GM19328 (cell line): ENCODE measurements around the gene TRIM15.
A peak's percentile ranks its signal among the peaks of the same experiment; 100 is the strongest.
"Not testable (repeated sequence)": the region's sequence is repeated elsewhere in the genome, so short reads cannot be mapped to it uniquely, and the experiment has no call there.

Experiments
- ATAC-seq: cut with Tn5 transposase; IDR thresholded peaks from one replicate; pipeline ENCODE4 v1.9.1; 2021; ENCODE audit warnings: mild to moderate bottlenecking, moderate library complexity; ENCODE audit not compliant: unreplicated experiment

TRIM15 gene

DNA sequence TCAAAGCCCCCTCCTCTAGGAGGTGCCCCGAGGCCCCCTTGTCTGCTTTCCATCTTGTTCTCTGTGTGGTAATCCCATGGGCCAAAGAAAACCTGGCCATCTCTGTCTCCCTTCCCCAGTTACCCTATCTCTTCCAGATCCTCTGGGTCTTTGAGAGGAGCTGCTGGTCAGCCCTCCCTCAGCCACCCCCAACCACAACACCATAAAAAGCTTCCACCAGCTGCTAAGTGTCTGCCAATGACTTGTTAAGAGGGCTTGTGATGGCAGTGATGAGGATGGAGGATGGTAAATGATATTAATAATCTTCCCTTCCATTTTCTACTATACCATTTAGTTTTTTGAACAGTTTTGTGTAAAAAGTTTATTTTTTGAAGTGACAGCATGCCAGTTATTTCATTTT lies 32.6 kb downstream of the TRIM15 start:
- ATAC-seq = no peak

DNA sequence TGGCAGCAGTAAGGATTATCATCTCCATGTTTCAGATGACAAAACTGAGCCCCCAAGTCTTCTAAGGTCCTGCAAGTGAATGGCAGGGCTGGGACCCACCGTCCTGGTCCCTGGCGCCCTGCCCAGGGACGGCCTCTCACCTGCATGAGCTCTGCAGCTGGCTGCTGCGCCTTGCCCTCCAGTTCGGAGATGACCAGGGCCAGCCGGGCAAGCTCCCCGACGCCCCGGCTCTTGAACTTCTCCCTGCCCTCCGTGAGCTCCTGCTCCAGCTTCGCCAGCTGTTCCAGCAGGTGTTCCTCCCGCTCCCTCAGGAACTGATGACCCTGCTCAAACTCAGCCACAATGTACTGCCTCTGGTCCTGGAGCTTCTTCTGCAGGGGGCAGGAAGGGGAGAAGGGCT lies 33.0 kb downstream of the TRIM15 start:
- ATAC-seq = no peak

DNA sequence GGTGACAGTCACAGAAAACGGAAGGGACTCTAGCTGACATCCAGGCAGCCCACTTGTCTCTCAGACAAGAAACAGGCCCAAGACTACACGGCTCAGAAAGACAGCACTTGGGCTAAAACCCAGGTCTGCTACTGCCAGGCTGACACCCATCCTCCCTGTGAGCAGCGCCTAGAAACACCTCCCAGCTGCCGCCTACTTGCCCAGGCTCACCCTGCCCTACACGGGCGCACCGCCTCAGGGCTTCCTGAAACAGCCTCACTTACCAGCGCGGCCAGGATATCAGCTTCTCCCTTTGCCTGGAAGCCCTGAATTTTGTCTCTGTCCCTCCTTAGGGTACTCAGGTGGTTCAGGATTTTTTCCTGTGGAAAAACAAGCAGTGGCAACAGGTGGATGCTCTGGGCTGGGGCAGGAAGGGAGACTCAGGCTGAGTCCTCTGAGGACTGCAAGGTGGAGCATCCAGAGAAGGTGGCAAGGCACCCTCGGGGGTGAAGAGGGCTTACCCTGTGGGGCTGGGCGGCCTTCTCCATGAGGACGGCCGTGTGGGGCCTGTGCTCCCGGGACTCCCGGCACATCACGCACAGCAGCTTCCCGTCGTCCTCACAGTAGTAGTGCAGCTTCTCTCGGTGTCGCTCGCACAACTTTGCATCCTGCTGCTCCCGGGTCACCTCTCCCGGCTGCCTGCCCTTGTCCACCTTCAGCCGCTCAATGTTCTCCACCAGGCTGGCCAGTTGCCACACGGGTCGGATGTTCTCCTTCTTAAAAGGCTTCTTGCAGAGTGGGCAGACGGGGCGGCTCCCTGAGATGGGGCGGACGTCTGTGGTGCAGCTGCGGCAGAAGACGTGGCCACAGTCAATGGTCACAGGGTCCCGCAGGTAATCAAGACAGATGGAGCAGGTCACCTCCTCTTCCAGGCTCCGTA lies 35.1 kb downstream of the TRIM15 start:
- ATAC-seq = no peak

DNA sequence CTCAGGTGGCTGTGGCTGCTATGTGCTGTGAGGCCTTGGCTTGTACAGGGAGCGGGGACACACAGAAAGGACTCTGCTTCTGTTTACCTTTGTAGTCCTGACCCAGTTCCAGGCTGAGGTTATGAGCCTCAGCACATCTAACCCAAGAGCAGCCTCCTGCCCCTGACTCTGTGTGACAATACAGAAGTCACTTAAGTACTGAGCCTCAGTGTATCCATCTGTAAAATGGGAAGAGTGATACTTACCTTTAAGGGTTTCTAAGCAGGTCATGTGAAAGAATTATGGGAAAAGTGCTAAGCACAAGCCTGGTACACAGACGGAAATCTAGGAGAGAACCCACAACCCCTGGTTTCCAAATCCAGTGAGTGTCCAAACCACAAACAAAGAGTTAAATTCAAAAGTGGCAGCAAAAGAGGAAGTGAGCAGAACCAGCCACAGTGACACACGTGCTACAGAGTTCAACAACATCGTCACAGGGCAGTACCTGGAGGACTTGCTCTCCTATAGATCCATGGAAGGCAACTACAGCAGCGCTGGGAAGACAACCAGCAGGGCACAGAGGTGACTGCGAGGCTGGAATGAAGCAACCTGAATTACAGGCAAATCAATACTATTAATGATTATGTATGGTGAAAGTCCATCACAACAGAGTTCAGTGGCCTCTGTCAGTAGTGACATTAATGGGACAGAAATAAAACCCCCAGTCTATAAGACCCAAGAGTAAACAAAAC lies 37.4 kb downstream of the TRIM15 start:
- peak; percentile 53 for ATAC-seq

DNA sequence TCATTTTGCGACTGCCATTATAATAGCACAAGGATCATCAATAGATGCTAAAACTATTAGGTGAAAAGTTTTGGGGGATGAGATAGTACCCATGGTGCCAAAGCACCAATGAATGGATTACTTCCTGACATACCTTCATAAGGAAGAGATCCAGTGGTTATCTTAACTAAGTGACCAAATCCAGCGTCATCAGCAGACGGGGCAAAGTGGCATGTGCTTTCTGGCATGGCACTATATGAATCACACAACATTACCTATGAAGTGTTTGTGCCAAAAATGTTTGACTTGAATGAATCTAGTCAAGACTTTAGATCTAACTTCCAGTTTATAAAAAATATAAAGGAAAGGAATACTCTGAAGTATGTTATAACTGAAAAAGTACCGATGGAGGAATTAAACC lies 39.0 kb downstream of the TRIM15 start:
- ATAC-seq = no peak

DNA sequence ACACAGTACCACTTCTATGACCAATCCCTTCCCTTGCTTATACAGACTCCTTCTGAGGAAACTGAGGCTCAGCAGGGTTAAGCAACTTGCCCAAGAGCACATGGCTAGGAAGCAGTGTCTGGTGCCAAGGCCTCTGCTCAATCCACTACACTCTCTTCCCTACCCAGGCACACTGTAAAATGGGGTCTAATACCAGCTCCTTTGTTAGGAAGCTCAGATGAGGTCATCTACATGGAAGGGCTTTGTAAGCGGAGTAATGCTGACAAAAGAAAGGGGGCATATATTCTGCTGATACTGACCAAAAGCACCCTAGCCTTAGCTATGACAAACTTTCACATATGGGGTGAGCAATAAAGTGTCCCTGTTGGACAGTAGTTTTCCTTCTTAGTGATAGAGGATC lies 40.8 kb downstream of the TRIM15 start:
- no peak for ATAC-seq

DNA sequence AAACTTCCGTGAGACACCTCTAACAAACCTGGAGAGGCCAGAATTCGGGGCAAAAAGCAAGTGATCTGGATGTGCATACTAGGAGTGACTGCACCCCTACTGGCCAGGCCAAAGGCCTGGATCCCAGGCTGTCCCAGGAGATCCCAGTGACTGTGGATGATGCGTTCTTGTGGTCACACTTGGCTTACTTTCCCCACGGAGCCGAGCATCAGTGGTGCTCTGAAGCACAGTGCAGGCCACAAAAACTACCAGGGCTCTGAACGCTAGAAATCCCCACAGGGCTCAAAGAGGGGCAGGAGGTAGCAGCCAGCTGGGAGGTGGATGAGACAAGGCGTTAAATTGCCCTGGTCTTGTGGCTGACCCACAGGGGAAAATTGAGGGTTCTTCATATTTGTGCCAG lies 42.8 kb downstream of the TRIM15 start:
- no peak for ATAC-seq

DNA sequence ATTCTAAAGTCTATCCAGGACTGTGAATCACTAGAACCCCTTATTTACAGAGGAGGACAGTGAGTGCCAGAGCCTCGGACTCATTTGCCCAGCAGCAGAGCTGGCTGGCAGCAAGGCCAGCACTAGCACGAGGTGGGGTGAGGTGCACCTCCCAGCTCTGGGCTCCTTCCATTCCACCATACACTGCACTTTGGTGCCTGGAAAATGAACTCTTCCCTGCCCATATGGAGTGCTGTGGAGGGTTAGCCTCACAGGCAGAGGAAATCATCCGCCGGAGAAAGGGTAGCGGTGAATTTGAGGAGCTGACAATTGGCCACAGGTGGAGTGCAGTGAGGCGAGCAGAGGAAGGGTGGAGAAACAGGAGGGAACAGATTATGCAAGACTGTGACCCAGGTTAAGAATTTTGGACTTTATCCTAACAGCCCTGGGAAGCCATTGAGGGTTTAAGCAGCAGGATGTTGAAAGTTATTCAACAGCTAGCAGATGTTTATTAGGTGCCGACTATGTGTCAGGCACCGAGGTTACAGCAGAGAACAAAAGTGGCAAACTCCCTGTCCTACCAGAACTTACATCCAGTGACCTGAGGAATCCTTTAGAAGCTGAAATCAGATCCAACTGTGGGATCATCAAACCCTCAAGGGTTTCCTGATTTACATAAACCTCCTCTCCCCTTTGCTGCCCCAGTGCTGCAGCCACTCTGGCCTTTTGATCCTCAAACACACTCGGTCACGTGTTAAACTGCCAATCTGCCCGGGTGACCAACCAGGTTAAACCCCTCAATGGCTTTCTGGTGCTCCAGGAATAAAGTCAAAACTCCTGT lies 43.7 kb downstream of the TRIM15 start:
- no peak for ATAC-seq

DNA sequence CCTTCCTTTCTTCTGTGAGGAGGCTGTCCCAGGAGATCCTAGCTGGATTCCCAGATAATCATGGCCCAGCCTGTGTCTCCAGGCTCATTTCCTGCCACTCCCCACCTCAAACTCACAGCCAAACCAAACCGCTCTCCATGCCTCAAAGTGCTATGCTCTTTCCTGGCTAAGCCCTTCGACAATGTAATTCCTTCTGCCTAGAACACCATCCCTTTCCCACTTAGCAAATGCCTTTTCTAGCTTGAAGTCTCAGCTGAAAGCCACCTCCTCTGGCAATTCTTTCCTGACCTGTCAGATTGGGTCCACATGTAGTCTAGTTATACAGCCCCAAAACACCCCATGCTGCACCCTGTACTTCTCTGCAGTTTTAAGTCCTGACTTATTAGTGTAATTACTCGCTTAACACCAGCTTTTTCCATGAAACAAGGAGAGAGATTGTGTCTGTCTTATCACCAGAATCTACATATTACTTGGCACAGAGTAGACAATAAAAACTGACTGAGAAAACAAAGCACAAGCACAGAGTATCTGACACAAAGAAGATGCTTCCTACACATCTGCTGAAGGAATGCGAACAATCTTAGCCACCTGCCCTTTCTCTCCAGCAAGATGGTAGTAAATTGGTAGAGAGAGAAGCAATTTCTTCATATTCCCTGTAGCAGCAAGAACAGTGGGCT lies 44.4 kb downstream of the TRIM15 start:
- no peak for ATAC-seq

DNA sequence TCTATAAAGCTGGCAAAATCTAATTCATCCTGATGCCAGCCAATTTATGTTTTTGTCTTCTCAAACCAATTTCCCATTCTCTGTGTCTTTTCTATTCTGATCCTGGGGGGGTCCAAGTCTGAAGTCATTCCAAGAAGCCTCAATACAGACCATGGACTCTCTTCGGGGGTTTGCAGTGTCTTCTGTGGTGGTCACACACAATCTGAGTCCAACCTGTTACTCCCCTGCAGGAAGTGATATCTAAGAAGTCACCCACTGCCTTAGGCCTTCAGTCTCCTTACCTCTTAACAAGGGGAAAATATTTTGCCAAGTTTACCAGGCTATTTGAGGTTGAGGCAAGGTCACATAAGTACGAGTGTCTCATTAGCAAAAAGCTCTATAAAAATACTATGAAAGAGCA lies 48.0 kb downstream of the TRIM15 start:
- ATAC-seq = no peak

DNA sequence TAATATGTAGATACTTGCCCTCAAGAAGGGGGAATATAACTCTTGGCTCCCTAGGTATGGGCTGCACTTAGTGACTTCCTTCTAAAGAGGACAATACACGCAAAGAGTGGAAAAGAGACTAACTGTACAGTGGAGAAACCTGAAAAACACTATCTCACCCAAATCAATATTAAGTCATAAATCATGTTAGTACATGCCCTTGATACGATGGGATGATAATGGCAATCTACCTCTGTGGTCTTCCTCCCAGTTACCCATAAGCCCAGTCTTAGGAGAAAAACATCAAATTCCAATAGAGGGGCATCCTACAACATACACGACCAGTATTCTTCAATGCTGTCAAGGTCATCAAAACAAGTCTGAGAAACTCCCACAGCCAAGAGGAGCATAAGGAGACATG lies 48.6 kb downstream of the TRIM15 start:
- no peak for ATAC-seq

DNA sequence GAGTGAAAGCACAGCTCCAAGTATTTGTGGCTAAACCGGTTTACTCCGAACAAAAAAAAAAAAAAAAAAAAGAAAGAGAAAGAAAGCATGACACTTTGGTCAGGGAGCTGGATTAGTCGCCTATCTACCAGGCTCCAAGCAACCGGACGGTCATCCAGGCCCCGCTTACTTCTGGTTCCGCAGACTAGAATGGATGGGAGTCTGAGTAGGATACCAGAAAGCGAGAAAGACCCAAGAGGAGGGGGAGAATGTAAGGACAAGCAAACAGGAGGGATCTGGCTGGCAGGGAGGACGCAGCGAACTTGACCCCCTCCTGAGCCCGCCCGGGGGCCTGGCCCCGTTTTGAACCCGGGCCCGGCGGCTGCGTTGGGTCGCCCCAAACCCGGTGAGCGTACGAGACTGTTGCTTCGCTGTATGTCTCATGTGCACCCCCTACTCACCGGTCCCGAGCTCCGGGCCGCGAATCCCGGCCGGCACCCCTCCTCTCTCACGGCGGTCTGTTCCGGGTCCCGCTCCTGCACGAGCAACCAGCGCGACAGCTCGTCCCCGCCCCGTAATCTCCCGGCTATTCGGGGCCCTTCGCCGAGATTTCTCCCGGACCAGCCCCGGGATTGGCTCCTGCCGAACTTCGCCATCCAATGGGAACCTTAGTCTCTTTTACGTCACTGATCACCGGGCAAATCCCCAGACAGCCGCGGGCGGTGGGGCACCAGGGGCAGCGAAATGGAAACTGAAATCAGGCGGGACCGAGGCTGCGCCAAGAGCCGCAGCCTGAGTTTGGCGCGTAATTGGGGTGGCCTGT lies 49.7 kb downstream of the TRIM15 start, which contains the start of gene TRIM26:
TRIM26 (minus strand) TSS at position 542 of the 802 bp plus-strand sequence. CDS start 14,303 bp downstream, outside the sequence.
- peak; percentile 76 for ATAC-seq

DNA sequence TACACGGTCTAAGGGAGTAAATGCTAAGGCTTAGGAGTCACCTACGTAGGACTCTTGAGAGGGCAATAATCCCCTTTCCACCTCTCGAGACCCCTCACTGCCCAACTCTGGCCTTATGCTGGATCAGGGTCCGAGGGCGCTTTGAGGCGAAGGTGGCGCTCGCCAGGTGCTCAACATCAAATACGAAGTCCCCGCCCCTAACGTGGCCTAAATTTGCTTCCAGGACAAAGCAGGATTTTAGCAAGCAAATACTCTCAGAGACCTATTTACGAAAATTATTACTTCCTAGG lies 50.3 kb downstream of the TRIM15 start:
- ATAC-seq = no peak

DNA sequence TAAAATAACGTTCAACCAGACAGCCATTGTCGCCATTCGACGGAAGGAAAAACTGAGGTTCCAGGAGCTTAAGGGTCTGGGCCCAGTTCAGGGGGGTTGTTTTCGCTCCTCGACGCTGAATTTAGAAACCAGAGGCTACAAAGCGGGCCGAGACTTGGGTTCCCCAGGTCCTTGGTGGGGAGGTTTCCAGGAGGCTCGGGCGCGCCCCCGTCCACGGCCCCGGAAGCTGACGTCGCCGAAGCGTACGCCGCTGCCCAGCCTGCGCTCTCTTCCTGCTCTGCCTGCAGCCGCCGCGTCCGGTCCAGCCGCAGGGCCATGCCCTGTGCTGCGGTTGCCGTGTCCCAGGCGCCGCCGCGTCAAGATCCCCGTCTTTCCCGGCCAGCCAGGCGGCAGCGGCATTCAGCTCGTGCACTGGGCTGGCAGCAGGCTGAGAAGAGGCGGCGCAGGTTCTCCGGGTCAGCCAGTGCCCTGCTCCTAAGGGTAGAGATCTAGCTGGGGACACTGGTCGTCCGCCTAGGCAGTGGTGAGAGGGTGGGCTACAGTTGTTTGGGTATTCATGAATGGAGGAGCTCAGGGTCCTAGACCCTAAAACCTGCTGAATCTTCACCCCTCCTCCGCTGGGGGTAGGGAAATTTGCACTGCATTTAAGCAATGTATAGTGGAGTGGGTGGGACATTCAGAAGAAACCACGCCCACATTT lies 50.8 kb downstream of the TRIM15 start:
- peak; percentile 45 for ATAC-seq

DNA sequence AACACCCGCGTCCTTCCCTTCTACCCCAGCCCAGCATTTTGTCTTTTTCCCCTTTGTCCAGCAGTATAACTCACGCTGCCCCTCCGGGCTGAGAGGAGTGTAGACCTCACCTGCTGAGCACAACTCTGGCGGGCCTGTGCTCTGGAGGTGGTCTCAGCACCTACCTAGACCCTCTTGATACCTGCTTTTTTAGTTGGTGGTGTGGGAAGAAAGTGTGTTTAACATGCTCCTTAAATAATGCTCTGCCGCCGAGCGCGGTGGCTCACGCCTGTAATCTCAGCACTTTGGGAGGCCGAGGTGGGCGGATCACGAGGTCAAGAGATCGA lies 51.3 kb downstream of the TRIM15 start:
- no peak for ATAC-seq

DNA sequence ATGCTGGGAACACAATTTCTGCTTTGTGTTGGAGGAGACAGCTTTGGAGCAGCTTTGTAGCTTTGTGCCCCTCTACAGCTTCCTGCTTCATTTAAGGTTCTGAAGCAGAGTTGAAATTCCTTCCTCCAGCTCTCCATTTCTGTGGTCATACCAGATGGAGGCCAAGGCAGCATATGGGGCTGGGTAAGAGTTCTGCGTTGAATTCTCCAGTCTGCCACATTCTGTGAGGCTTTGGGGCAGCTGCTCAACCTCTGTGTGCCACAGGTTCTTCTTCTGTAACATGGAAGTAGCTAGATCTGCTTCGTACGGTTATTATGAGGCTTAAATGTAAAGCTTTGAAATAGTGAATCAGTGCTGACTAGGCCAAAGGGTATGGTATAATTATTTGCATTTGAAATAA lies 52.8 kb downstream of the TRIM15 start:
- no peak for ATAC-seq

DNA sequence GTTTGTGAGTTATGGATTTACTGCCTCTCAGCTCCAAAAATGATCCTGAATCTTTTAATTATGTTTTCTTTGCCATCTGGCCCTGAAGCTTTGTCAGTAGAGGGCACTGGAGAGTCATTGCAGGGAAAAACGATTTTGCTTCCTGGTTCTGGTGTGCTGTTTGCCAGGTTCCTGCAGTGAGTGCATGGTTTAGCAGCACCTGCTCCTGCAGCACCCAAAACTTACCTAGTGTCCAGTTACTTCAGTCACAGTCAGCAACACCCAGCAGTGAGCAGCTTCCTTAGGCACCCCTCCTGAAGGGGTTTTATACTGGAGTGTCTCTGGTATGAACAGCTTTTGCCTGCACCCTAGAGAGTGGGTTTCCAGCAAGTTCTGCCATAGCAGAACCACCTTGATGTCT lies 55.9 kb downstream of the TRIM15 start:
- ATAC-seq = no peak

DNA sequence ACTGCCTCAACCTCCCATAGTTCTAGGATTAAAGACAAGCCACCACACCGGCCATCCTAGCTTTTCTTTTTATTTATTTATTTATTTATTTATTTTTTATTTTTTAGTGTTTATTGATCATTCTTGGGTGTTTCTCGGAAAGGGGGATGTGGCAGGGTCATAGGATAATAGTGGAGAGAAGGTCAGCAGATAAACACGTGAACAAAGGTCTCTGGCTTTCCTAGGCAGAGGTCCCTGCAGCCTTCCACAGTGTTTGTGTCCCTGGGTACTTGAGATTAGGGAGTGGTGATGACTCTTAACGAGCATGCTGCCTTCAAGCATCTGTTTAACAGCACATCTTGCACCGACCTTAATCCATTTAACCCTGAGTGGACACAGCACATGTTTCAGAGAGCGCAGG lies 58.0 kb downstream of the TRIM15 start:
- not testable (repeated sequence) for ATAC-seq

DNA sequence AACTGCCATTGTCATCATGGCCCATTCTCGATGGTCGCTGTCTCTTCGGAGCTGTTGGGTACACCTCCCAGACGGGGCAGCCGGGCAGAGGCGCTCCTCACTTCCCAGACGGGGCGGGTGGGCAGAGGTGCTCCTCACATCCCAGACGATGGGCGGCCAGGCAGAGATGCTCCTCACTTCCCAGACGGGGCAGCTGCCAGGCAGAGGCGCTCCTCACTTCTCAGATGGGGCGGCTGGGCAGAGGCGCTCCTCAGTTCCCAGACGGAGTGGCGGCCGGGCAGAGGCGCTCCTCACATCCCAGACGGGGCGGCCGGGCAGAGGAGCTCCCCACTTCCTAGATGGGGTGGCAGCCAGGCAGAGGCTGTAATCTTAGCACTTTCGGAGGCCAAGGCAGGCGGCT lies 58.6 kb downstream of the TRIM15 start:
- ATAC-seq = not testable (repeated sequence)
